Endothelial cell of umbilical vein (primary cell): ENCODE results near the gene COL8A1. TPM values are rescaled to one million over a fixed set of nuclear protein-coding genes. Genes with fewer than 3 reads are reported as not detected.

ENCODE experiments used
- BruUV-seq: library from RNA; stranded (reverse); fragments of 400-500 nt; replicated peaks from 2 replicates; lab custom pipeline; 2021; lab: Mats Ljungman, UMichigan
- CTCF ChIA-PET: fragments of 300-600, 350-600 bp; sonication (Branson Sonifier 250); formaldehyde crosslinking; loops from one replicate; lab custom pipeline; 2021; ENCODE audit warnings: antibody characterized with exemption, inconsistent platforms; lab: Charles Lee
- POLR2A ChIA-PET: fragments of 300-600, 350-600 bp; sonication (Branson Sonifier 250); formaldehyde crosslinking; loops from one replicate; lab custom pipeline; 2021; ENCODE audit warnings: antibody characterized with exemption, inconsistent platforms; lab: Charles Lee
- DNase-seq: peaks from one replicate; pipeline ENCODE4 v3.0.0-alpha.2; 2011; ENCODE audit warnings: low read depth, low spot score
- FAIRE-seq: peaks from 2 replicates; lab custom pipeline; 2011; peaks lifted over from hg19 to GRCh38; lab: Jason Lieb, UNC
- H2AFZ ChIP-seq: 2 replicates; pipeline ENCODE4 v1.6.0; 2012; ENCODE audit warnings: low read depth, low read length, control low read depth, inconsistent platforms
- H3K27ac ChIP-seq: 2 replicates; pipeline ENCODE4 v1.5.1; 2011; ENCODE audit warnings: low read depth, mild to moderate bottlenecking, control low read depth, low read length, moderate library complexity; ENCODE audit not compliant: insufficient read depth
- H3K27me3 ChIP-seq, 2 experiments: 2 replicates each; pipeline versions ENCODE4 v1.6.0 to v1.6.1; 2011; ENCODE audit warnings: low read length in 2 of 2, mixed read lengths in 1 of 2; ENCODE audit not compliant: control insufficient read depth in 2 of 2, insufficient read depth in 2 of 2
- H3K36me3 ChIP-seq, 2 experiments: 2 replicates in 1 of 2; 3 replicates in 1 of 2; pipeline ENCODE4 v1.5.1; 2011; ENCODE audit warnings: low read length in 2 of 2, mild to moderate bottlenecking in 1 of 2, moderate library complexity in 1 of 2; ENCODE audit not compliant: control insufficient read depth in 2 of 2, insufficient read depth in 2 of 2; ENCODE audit errors: extremely low read depth in 1 of 2
- H3K4me1 ChIP-seq: 3 replicates; pipeline ENCODE4 v1.5.1; 2011; ENCODE audit warnings: mild to moderate bottlenecking, low read length; ENCODE audit not compliant: control insufficient read depth, insufficient read depth; ENCODE audit errors: extremely low read depth
- H3K4me2 ChIP-seq: 2 replicates; pipeline ENCODE4 v1.6.1; 2011; ENCODE audit warnings: low read length, control low read depth, mixed read lengths; ENCODE audit not compliant: insufficient read depth
- H3K4me3 ChIP-seq, 3 experiments: fragments of 200-600 bp in 1 of 3; sonication (generic), shearing (Covaris generic) in 1 of 3; replicated peaks in 1 of 3; 2 replicates each; pipeline ENCODE4 v1.5.1; 2011 to 2016; ENCODE audit warnings: control low read depth in 3 of 3, low read length in 3 of 3, mild to moderate bottlenecking in 2 of 3, inconsistent platforms in 1 of 3, low read depth in 1 of 3, moderate library complexity in 1 of 3; ENCODE audit not compliant: insufficient read depth in 1 of 3
- H3K79me2 ChIP-seq: 2 replicates; pipeline ENCODE4 v1.6.0; 2012; ENCODE audit warnings: low read length, inconsistent platforms; ENCODE audit not compliant: control insufficient read depth, insufficient read depth
- H3K9ac ChIP-seq: replicated peaks from 2 replicates; pipeline ENCODE3; 2011; ENCODE audit warnings: low read length, control low read depth; ENCODE audit not compliant: insufficient read depth; ENCODE audit errors: extremely low read depth
- H3K9me1 ChIP-seq: replicated peaks from 3 replicates; pipeline ENCODE4 v1.6.0; 2011; ENCODE audit warnings: mild to moderate bottlenecking, low read length; ENCODE audit not compliant: control insufficient read depth, insufficient read depth; ENCODE audit errors: extremely low read depth
- H3K9me3 ChIP-seq: replicated peaks from 2 replicates; pipeline ENCODE4 v1.5.1; 2012; ENCODE audit warnings: low read length, inconsistent platforms; ENCODE audit not compliant: control insufficient read depth, insufficient read depth
- H4K20me1 ChIP-seq: replicated peaks from 2 replicates; pipeline ENCODE3; 2011; ENCODE audit warnings: mild to moderate bottlenecking, low read length; ENCODE audit not compliant: control insufficient read depth, insufficient read depth; ENCODE audit errors: extremely low read depth
- EZH2 ChIP-seq: IDR thresholded peaks from 2 replicates; pipeline ENCODE4 v1.6.1; 2012; ENCODE audit warnings: borderline replicate concordance, low read depth, mild to moderate bottlenecking, moderate library complexity, low read length, inconsistent platforms; ENCODE audit not compliant: severe bottlenecking
- FOS ChIP-seq: IDR thresholded peaks from 2 replicates; pipeline ENCODE4 v1.6.1; 2011; ENCODE audit warnings: mild to moderate bottlenecking, low read length, moderate library complexity, borderline replicate concordance; ENCODE audit not compliant: insufficient read depth
- GATA2 ChIP-seq: IDR thresholded peaks from 2 replicates; pipeline ENCODE4 v1.7.0; 2011; ENCODE audit warnings: low read depth, mild to moderate bottlenecking, moderate library complexity, mixed read lengths, low read length; ENCODE audit not compliant: insufficient read length, insufficient read depth
- JUN ChIP-seq: IDR thresholded peaks from 2 replicates; pipeline ENCODE4 v1.6.1; 2011; ENCODE audit warnings: borderline replicate concordance, low read depth; ENCODE audit not compliant: insufficient read length, insufficient read depth
- MAX ChIP-seq: IDR thresholded peaks from 2 replicates; pipeline ENCODE4 v1.6.1; 2011; ENCODE audit not compliant: insufficient read depth, insufficient read length
- MYC ChIP-seq: IDR thresholded peaks from one replicate; pipeline ENCODE4 v1.6.1; 2011; ENCODE audit warnings: mild to moderate bottlenecking, low read depth, low read length
- POLR2A ChIP-seq: IDR thresholded peaks from 2 replicates; pipeline ENCODE4 v1.6.1; 2012; ENCODE audit warnings: low read depth, mild to moderate bottlenecking, control low read depth, low read length
- POLR2AphosphoS5 ChIP-seq: IDR thresholded peaks from 2 replicates; pipeline ENCODE4 v1.6.1; 2012; ENCODE audit warnings: low read depth, mild to moderate bottlenecking, control low read depth, low read length, moderate library complexity; ENCODE audit not compliant: insufficient read depth
- dilution Hi-C: fragments of 300-500 bp; cut with MboI; formaldehyde crosslinking; loops from one replicate; pipeline ENCODE4 v1.15.0; 2019; ENCODE audit warnings: low sequenced_read_pairs; ENCODE audit not compliant: extremely low pct_ligation_motif_present
- intact Hi-C: fragments of 100-400 bp; cut with micrococcal nuclease; formaldehyde crosslinking; loops from one replicate; pipeline ENCODE4 v1.10.0; 2022
- polyA plus RNA-seq, 4 experiments: library from polyadenylated mRNA; depleted of rRNA in 3 of 4; stranded (reverse) in 3 of 4; unstranded in 1 of 4; fragments of >200 nt; gene quantifications; 2 replicates each; pipeline versions ENCODE4 v1.2.1 to v1.2.3, GENCODE V29; 2011 to 2012; ENCODE audit warnings: missing spikeins in 1 of 4
- total RNA-seq: library from RNA; stranded (reverse); gene quantifications from 2 replicates; pipeline ENCODE4 v1.2.3, GENCODE V29; 2021
- TF ChIP-seq, protein P1 (sequence below), 2 donors: IDR thresholded peaks; 1 replicate in 1 of 2; 2 replicates in 1 of 2; pipeline ENCODE4 v1.5.1; 2011; ENCODE audit warnings: low read length in 2 of 2, mild to moderate bottlenecking in 2 of 2, moderate library complexity in 2 of 2, control low read depth in 1 of 2, inconsistent platforms in 1 of 2, low read depth in 1 of 2; ENCODE audit not compliant: insufficient read depth in 1 of 2; ENCODE audit errors: extremely low read depth in 1 of 2

Gene COL8A1
- total and polyA plus RNA-seq, 2 donors (not counting 3 experiments of a cell fraction or from before 2014, with no cell fraction given), result 358 to 634 TPM

DNA sequence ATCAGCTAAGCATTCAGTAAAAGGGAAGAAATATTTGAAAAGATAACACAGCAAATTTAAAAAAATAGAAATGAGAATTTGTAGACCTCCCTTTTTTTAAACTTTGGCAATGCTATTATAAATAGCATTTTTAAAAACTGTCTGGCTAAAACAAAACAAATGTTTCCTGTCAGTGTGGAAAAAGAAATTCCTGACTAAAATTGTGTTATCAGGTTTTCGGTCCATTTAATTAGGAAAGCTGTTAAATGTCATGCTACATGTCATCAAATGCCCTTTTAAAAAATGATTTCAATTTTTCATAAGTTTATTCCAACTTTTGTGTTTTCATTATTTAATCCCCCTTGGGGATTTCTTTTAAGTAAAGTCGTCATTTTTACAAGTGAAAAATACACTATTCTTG is 29.6 kb downstream of the COL8A1 start:
- ChIA-PET CTCF (interaction anchor here (1.0 to 2.3 kb wide), 9 partner anchors 9 to 169 kb away, joined by 3 to 11 read pairs (median 6); partner anchors contain the start of gene COL8A1), POLR2A (interaction anchor here (1.0 kb wide), 1 partner anchor 27 kb away, joined by 3 read pairs; no protein-coding TSS in a partner anchor)
- no TSS peak for BruUV-seq
- Histone ChIP-seq H3K4me2 (peak overlapping the region; percentile 68), H4K20me1 (no peaks in the 10 kb centered on the region), H3K9me3 (no peaks in the 10 kb centered on the region), H3K4me3 (no peak overlapping the region), H3K79me2 (peaks cover 82% of the 10 kb centered on the region), H3K27me3 (no peaks in the 10 kb centered on the region), H3K9me1 (no peaks in the 10 kb centered on the region), H3K36me3 (peaks cover 2% of the 10 kb centered on the region in 2 experiments), H3K27ac (peak overlapping the region; percentile 12), H3K4me1 (peaks cover 52% of the 10 kb centered on the region), H2AFZ (no peak overlapping the region), H3K9ac (no peak overlapping the region)
- intact Hi-C loops, result no loop called here
- dilution Hi-C loops, result no loop called here
- DNase-seq (no peak), FAIRE-seq (no peak)
- TF ChIP-seq EZH2 (no peak), FOS (no peak), POLR2A (no peak), MYC (no peak), GATA2 (no peak), JUN (no peak), POLR2AphosphoS5 (no peak), MAX (no peak)
- TF ChIP-seq, protein P1, sequence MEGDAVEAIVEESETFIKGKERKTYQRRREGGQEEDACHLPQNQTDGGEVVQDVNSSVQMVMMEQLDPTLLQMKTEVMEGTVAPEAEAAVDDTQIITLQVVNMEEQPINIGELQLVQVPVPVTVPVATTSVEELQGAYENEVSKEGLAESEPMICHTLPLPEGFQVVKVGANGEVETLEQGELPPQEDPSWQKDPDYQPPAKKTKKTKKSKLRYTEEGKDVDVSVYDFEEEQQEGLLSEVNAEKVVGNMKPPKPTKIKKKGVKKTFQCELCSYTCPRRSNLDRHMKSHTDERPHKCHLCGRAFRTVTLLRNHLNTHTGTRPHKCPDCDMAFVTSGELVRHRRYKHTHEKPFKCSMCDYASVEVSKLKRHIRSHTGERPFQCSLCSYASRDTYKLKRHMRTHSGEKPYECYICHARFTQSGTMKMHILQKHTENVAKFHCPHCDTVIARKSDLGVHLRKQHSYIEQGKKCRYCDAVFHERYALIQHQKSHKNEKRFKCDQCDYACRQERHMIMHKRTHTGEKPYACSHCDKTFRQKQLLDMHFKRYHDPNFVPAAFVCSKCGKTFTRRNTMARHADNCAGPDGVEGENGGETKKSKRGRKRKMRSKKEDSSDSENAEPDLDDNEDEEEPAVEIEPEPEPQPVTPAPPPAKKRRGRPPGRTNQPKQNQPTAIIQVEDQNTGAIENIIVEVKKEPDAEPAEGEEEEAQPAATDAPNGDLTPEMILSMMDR (IDR thresholded peaks at IDR 0.05; ENCODE audit: extremely low read depth in 1 of 2, insufficient read depth in 1 of 2, low read depth in 1 of 2, low read length in 2 of 2), result no peak
